GM12878 (cell line): ENCODE data around the gene TBC1D24. TPM values are rescaled to one million over a fixed set of nuclear protein-coding genes. Genes with fewer than 3 reads are reported as not detected.

Experiments
- ATAC-seq: fragments of 200-7000 bp; cut with Tn5 transposase; 3 replicates; pipeline ENCODE4 v1.9.1; 2020; ENCODE audit warnings: mild to moderate bottlenecking, moderate library complexity
- BruUV-seq: library from RNA; stranded (reverse); fragments of 400-500 nt; replicated peaks from 2 replicates; lab custom pipeline; 2021; lab: Mats Ljungman, UMichigan
- CTCF ChIA-PET: fragments of 300-600 bp; sonication (Branson Sonifier 250); formaldehyde crosslinking; extraction: SDS; loops from one replicate; lab custom pipeline; 2021; ENCODE audit warnings: inconsistent platforms; lab: Yijun Ruan, JAX
- POLR2A ChIA-PET: fragments of 350-600 bp; formaldehyde crosslinking; extraction: SDS; loops from one replicate; lab custom pipeline; 2021; ENCODE audit warnings: inconsistent platforms; lab: Charles Lee
- RAD21 ChIA-PET: fragments of 300-600 bp; sonication (Branson Sonifier 250); formaldehyde crosslinking; loops from one replicate; lab custom pipeline; 2023; ENCODE audit warnings: antibody characterized with exemption; ENCODE audit not compliant: unreplicated experiment; lab: Charles Lee
- SMC1A ChIA-PET: fragments of 300-600 bp; sonication (Branson Sonifier 250); formaldehyde crosslinking; loops from one replicate; lab custom pipeline; 2023; ENCODE audit not compliant: unreplicated experiment, uncharacterized antibody; lab: Charles Lee
- DNase-seq: peaks from one replicate; pipeline ENCODE4 v3.0.0-alpha.2; 2011; ENCODE audit warnings: low read depth, low spot score
- FAIRE-seq: peaks from 3 replicates; lab custom pipeline; 2011; peaks lifted over from hg19 to GRCh38; lab: Jason Lieb, UNC
- H2AFZ ChIP-seq: 2 replicates; pipeline ENCODE4 v1.6.0; 2011; ENCODE audit warnings: low read depth, low read length, control low read depth; ENCODE audit not compliant: control insufficient read depth
- H3K27ac ChIP-seq: 2 replicates; pipeline ENCODE4 v1.5.1; 2011; ENCODE audit warnings: control low read depth; ENCODE audit not compliant: control insufficient read depth, insufficient read depth
- H3K27me3 ChIP-seq, 2 experiments: replicated peaks in 1 of 2; 2 replicates each; pipeline versions ENCODE4 v1.6.0 to v1.6.1; 2011; ENCODE audit warnings: low read length in 1 of 2; ENCODE audit not compliant: control insufficient read depth in 2 of 2, insufficient read depth in 2 of 2
- H3K36me3 ChIP-seq, 2 experiments: 2 replicates each; pipeline ENCODE4 v1.5.1; 2011; ENCODE audit warnings: low read length in 1 of 2; ENCODE audit not compliant: control insufficient read depth in 2 of 2, insufficient read depth in 2 of 2
- H3K4me1 ChIP-seq: 2 replicates; pipeline ENCODE4 v1.6.1; 2011; ENCODE audit warnings: mild to moderate bottlenecking, low read length, moderate library complexity, mixed read lengths; ENCODE audit not compliant: control insufficient read depth, insufficient read depth
- H3K4me2 ChIP-seq: 2 replicates; pipeline ENCODE4 v1.6.0; 2011; ENCODE audit warnings: control low read depth; ENCODE audit not compliant: control insufficient read depth, insufficient read depth
- H3K4me3 ChIP-seq: fragments of 200-600 bp; sonication (generic); 2 replicates; pipeline ENCODE4 v1.5.1; 2016
- H3K79me2 ChIP-seq: 2 replicates; pipeline ENCODE4 v1.6.0; 2011; ENCODE audit warnings: low read length; ENCODE audit not compliant: control insufficient read depth, insufficient read depth
- H3K9ac ChIP-seq: 2 replicates; pipeline ENCODE4 v1.8.0; 2011; ENCODE audit warnings: low read length, control low read depth, mixed read lengths; ENCODE audit not compliant: control insufficient read depth, insufficient read depth
- H3K9me3 ChIP-seq: replicated peaks from 3 replicates; pipeline ENCODE4 v1.5.1; 2011; ENCODE audit warnings: mild to moderate bottlenecking, low read length; ENCODE audit not compliant: control insufficient read depth, insufficient read depth
- H4K20me1 ChIP-seq: 2 replicates; pipeline ENCODE4 v1.6.0; 2011; ENCODE audit not compliant: control insufficient read depth, insufficient read depth
- ASH2L ChIP-seq: fragments of 300-600, 200-600 bp; sonication (generic); IDR thresholded peaks from 2 replicates; pipeline ENCODE4 v1.6.1; 2017; ENCODE audit warnings: low read depth, mild to moderate bottlenecking, borderline replicate concordance
- EED ChIP-seq: sonication (generic); IDR thresholded peaks from 2 replicates; pipeline ENCODE4 v1.6.1; 2016; ENCODE audit warnings: antibody characterized with exemption, low read depth
- EGR1 ChIP-seq, 2 experiments: IDR thresholded peaks; 1 replicate in 1 of 2; 2 replicates in 1 of 2; pipeline ENCODE4 v1.6.1; 2011 to 2012; ENCODE audit warnings: low read depth in 2 of 2, low read length in 2 of 2, borderline replicate concordance in 1 of 2, mild to moderate bottlenecking in 1 of 2, moderate library complexity in 1 of 2
- EP300 ChIP-seq, 2 experiments: fragments of 150-350 bp in 1 of 2; IDR thresholded peaks; 2 replicates each; pipeline ENCODE4 v1.6.1; 2011 to 2012; ENCODE audit warnings: low read depth in 2 of 2, low read length in 2 of 2, borderline replicate concordance in 1 of 2, improper control_type of control experiment in 1 of 2, inconsistent platforms in 1 of 2; ENCODE audit not compliant: control insufficient read depth in 1 of 2
- MLLT1 ChIP-seq: fragments of 450-650 bp; IDR thresholded peaks from 2 replicates; pipeline ENCODE4 v1.6.1; 2016; ENCODE audit warnings: mild to moderate bottlenecking
- MXI1 ChIP-seq: fragments of 150-350 bp; IDR thresholded peaks from 2 replicates; pipeline ENCODE4 v1.6.1; 2011; ENCODE audit warnings: low read depth, mild to moderate bottlenecking, inconsistent platforms, low read length, improper control_type of control experiment
- NFXL1 ChIP-seq: fragments of 450-650 bp; IDR thresholded peaks from 2 replicates; pipeline ENCODE4 v1.6.1; 2017; ENCODE audit warnings: antibody characterized with exemption, mild to moderate bottlenecking, borderline replicate concordance
- NFYA ChIP-seq: IDR thresholded peaks from 2 replicates; pipeline ENCODE4 v1.6.1; 2011; ENCODE audit warnings: low read depth, mild to moderate bottlenecking, low read length, improper control_type of control experiment, borderline replicate concordance
- PAX5 ChIP-seq: IDR thresholded peaks from 2 replicates; pipeline ENCODE4 v1.6.1; 2011; ENCODE audit warnings: low read depth, low read length, borderline replicate concordance
- PAX8 ChIP-seq: fragments of 450-650 bp; IDR thresholded peaks from 2 replicates; pipeline ENCODE4 v1.6.1; 2017; ENCODE audit warnings: mild to moderate bottlenecking, moderate library complexity
- RELB ChIP-seq: fragments of 450-650 bp; IDR thresholded peaks from 2 replicates; pipeline ENCODE4 v1.6.1; 2017; ENCODE audit warnings: low read depth, mild to moderate bottlenecking, moderate library complexity
- SMAD1 ChIP-seq: fragments of 450-650 bp; IDR thresholded peaks from 2 replicates; pipeline ENCODE4 v1.6.1; 2018; ENCODE audit warnings: mild to moderate bottlenecking, low read depth; ENCODE audit not compliant: partially characterized antibody
- SMAD5 ChIP-seq: IDR thresholded peaks from 2 replicates; pipeline ENCODE4 v1.6.1; 2016; ENCODE audit warnings: antibody characterized with exemption, low read depth
- SUZ12 ChIP-seq: fragments of 200-600 bp; sonication (generic); IDR thresholded peaks from one replicate; pipeline ENCODE4 v1.6.1; 2018; ENCODE audit warnings: antibody characterized with exemption, mild to moderate bottlenecking; ENCODE audit not compliant: unreplicated experiment
- TBL1XR1 ChIP-seq: IDR thresholded peaks from 2 replicates; pipeline ENCODE4 v1.6.1; 2012; ENCODE audit warnings: low read depth, low read length, improper control_type of control experiment
- ZNF274 ChIP-seq: IDR thresholded peaks from one replicate; pipeline ENCODE4 v1.8.0; 2011; ENCODE audit not compliant: insufficient read length, insufficient read depth
- ZNF687 ChIP-seq: fragments of 450-650 bp; IDR thresholded peaks from 2 replicates; pipeline ENCODE4 v1.6.1; 2017; ENCODE audit warnings: mild to moderate bottlenecking, moderate library complexity
- WGBS: methylation state at CpG from one replicate; pipeline ENCODE4 v1.1.6; 2016; ENCODE audit warnings: low lambda C conversion rate; ENCODE audit not compliant: insufficient replicate concordance, insufficient coverage; ENCODE audit errors: missing lambda C conversion rate; 5-methylcytosine and 5-hydroxymethylcytosine counted together
- in situ Hi-C: fragments of 300-500 bp; cut with MboI; formaldehyde crosslinking; loops from 9 replicates; pipeline ENCODE4 v1.14.3; 2018; ENCODE audit warnings: mixed read lengths
- intact Hi-C: fragments of 100-400 bp; cut with micrococcal nuclease; formaldehyde crosslinking; loops from one replicate; pipeline ENCODE4 v1.14.2; 2022; ENCODE audit not compliant: unreplicated experiment
- polyA plus RNA-seq, 11 experiments: library from polyadenylated mRNA; depleted of rRNA in 4 of 11; unstranded in 6 of 11; stranded (reverse) in 5 of 11; fragments of >200 nt; fragmentation: Nextera tagmentation in 4 of 11; fragmentation: Illumina TruSeq in 1 of 11; extraction: Ambion mirVana in 4 of 11; extraction: Trizol in 1 of 11; gene quantifications; 1 replicate in 1 of 11; 2 replicates in 10 of 11; pipeline versions ENCODE4 v1.2.1 to v1.2.3, GENCODE V29; 2011 to 2016; ENCODE audit warnings: inconsistent platforms in 2 of 11, missing spikeins in 2 of 11, low read depth in 1 of 11
- total RNA-seq, 4 experiments: library from RNA; depleted of rRNA in 3 of 4; stranded (reverse); fragments of >200 nt in 3 of 4; fragmentation: Illumina TruSeq in 1 of 4; extraction: Trizol in 1 of 4; gene quantifications; 2 replicates each; pipeline versions ENCODE4 v1.2.1 to v1.2.3, GENCODE V29; 2013 to 2021

Gene TBC1D24
- total and polyA plus RNA-seq, 10 of the 15 experiments (the other 5 are each of a cell fraction or from before 2014, with no cell fraction given) = 1.1 to 9.6 (median 4.5) TPM

GRCh38 chr16:2480948-2481347, 6.0 kb downstream of the TBC1D24 start:
- H3K79me2 ChIP-seq = no peaks in the 10 kb centered on the region
- CTCF ChIA-PET = no interaction called here
- no peak overlapping the region for H3K4me2 ChIP-seq
- TF ChIP-seq SUZ12 (no peak), MLLT1 (no peak), ZNF687 (no peak), PAX5 (no peak), EED (no peak), PAX8 (no peak), NFXL1 (no peak), SMAD1 (no peak), EP300 (IDR thresholded peaks at IDR 0.05; ENCODE audit: borderline replicate concordance in 1 of 2, control insufficient read depth in 1 of 2, low read depth in 2 of 2, low read length in 2 of 2) (no peak), EGR1 (IDR thresholded peaks at IDR 0.05; ENCODE audit: borderline replicate concordance in 1 of 2, low read depth in 2 of 2, low read length in 2 of 2) (no peak), RELB (no peak), TBL1XR1 (no peak), MXI1 (no peak), SMAD5 (no peak), ZNF274 (no peak), ASH2L (no peak), NFYA (no peak)
- TF ChIP-seq, all 136 proteins: peak for 0
- BruUV-seq = no TSS peak
- Histone ChIP-seq H3K9ac (no peak overlapping the region), H3K36me3 (no peaks in the 10 kb centered on the region), H3K27ac (no peak overlapping the region), H3K4me1 (no peaks in the 10 kb centered on the region), H2AFZ (no peak overlapping the region), H4K20me1 (no peaks in the 10 kb centered on the region), H3K4me3 (no peak overlapping the region), H3K27me3 (no peaks in the 10 kb centered on the region), H3K9me3 (no peaks in the 10 kb centered on the region)
- DNase-seq = no peak
- POLR2A ChIA-PET = no interaction called here
- in situ Hi-C loops (no loop called here), intact Hi-C loops (no loop called here)
- RAD21 ChIA-PET = no interaction called here
- no peak for ATAC-seq
- no peak for FAIRE-seq
- SMC1A ChIA-PET = no interaction called here
- 98% methylated on average over 12 of the region's 12 CpGs for WGBS
